Measurements from ENCODE around the gene MARCHF9.

The MARCHF9 gene

GRCh38 chr12:57732726-57733593 is 21.9 kb upstream of the MARCHF9 start:
- no peak for DNase-seq (ENCODE audit: low spot score)
- TF ChIP-seq CTCF (IDR thresholded peaks at IDR 0.05; ENCODE audit: extremely low read depth, missing control alignments), result no peak

- DNase-seq (ENCODE audit: low spot score), result no peak
- TF ChIP-seq CTCF (IDR thresholded peaks at IDR 0.05; ENCODE audit: extremely low read depth, missing control alignments), result no peak
Observed at GRCh38 chr12:57733928-57734327, 21.0 kb upstream of the MARCHF9 start.

GRCh38 chr12:57734591-57734990 is 20.3 kb upstream of the MARCHF9 start:
- no peak for TF ChIP-seq CTCF (IDR thresholded peaks at IDR 0.05; ENCODE audit: extremely low read depth, missing control alignments)
- no peak for DNase-seq (ENCODE audit: low spot score)

- DNase-seq (ENCODE audit: low spot score), result no peak
Observed at GRCh38 chr12:57735198-57735855, 19.6 kb upstream of the MARCHF9 start.

GRCh38 chr12:57735952-57736740 is 18.8 kb upstream of the MARCHF9 start:
- TF ChIP-seq CTCF (IDR thresholded peaks at IDR 0.05; ENCODE audit: extremely low read depth, missing control alignments), result no peak
- DNase-seq (ENCODE audit: low spot score), result no peak

More at GRCh38 chr12:57735198-57735855, 19.6 kb upstream of the MARCHF9 start:
- TF ChIP-seq CTCF (IDR thresholded peaks at IDR 0.05; ENCODE audit: extremely low read depth, missing control alignments), result no peak

- DNase-seq (ENCODE audit: low spot score), result no peak
- TF ChIP-seq CTCF (IDR thresholded peaks at IDR 0.05; ENCODE audit: extremely low read depth, missing control alignments), result no peak
Observed at GRCh38 chr12:57736741-57737466, 18.0 kb upstream of the MARCHF9 start.

Measured in GM20000 (cell line).